Activated CD4-positive, alpha-beta T cell treated with anti-CD3 and anti-CD28 coated beads, Interleukin-2, amount 10 ng/mL, durations not matched to agents 24 days and 14 days (primary cell): ENCODE measurements around the gene UNC5CL. TPM values are rescaled to one million over a fixed set of nuclear protein-coding genes. Genes with fewer than 3 reads are reported as not detected.
"Not testable (repeated sequence)": the region's sequence is repeated elsewhere in the genome, so short reads cannot be mapped to it uniquely, and the experiment has no call there.

Experiments used
- DNase-seq: peaks from one replicate; pipeline ENCODE4 v3.0.0; 2022
- H3K27ac Mint-ChIP-seq: one replicate; pipeline ENCODE4 v1.8.0; 2022; ENCODE audit warnings: mild to moderate bottlenecking, mixed read lengths
- H3K27me3 Mint-ChIP-seq: one replicate; pipeline ENCODE4 v1.8.0; 2022; ENCODE audit warnings: mixed read lengths
- H3K36me3 Mint-ChIP-seq: one replicate; pipeline ENCODE4 v1.8.0; 2022; ENCODE audit warnings: low read depth, mild to moderate bottlenecking, mixed read lengths
- H3K4me1 Mint-ChIP-seq: one replicate; pipeline ENCODE4 v1.8.0; 2021; ENCODE audit warnings: mixed read lengths
- H3K4me3 Mint-ChIP-seq: one replicate; pipeline ENCODE4 v1.8.0; 2022; ENCODE audit warnings: mild to moderate bottlenecking, moderate library complexity, mixed read lengths
- H3K9me3 Mint-ChIP-seq: one replicate; pipeline ENCODE4 v1.8.0; 2021; ENCODE audit warnings: mixed read lengths
- intact Hi-C: fragments of 100-400 bp; cut with micrococcal nuclease; formaldehyde crosslinking; loops from one replicate; pipeline ENCODE4 v1.15.1; 2023
- total RNA-seq: library from RNA; stranded (reverse); gene quantifications from 2 replicates; pipeline ENCODE4 v1.2.3, GENCODE V29; 2022

UNC5CL gene
- total RNA-seq, 1 donor from 2014 or later, result 1.2 TPM

- Mint-ChIP-seq H3K36me3 (no peaks in the 10 kb centered on the region), H3K4me1 (peaks cover 23% of the 10 kb centered on the region), H3K9me3 (no peaks in the 10 kb centered on the region), H3K27ac (no peak overlapping the region), H3K4me3 (peak overlapping the region; percentile 40), H3K27me3 (no peaks in the 10 kb centered on the region)
- no peak for DNase-seq
- intact Hi-C loops, result loop anchor here (5.0 kb wide), 1 partner anchor 699 kb away; no protein-coding TSS in a partner anchor
Measured at GRCh38 chr6:41025966-41026530, 13.0 kb downstream of the UNC5CL start.

GRCh38 chr6:41023114-41023513 lies 15.9 kb downstream of the UNC5CL start:
- H3K36me3 Mint-ChIP-seq, result peaks cover 3% of the 10 kb centered on the region
- H3K27me3 Mint-ChIP-seq, result no peaks in the 10 kb centered on the region
- intact Hi-C loops, result no loop called here
- no peak overlapping the region for H3K27ac Mint-ChIP-seq
- no peaks in the 10 kb centered on the region for H3K9me3 Mint-ChIP-seq
- H3K4me1 Mint-ChIP-seq, result peaks cover 12% of the 10 kb centered on the region
- no peak overlapping the region for H3K4me3 Mint-ChIP-seq
- no peak for DNase-seq

- Mint-ChIP-seq H3K36me3 (peaks cover 3% of the 10 kb centered on the region), H3K4me3 (no peak overlapping the region), H3K4me1 (peaks cover 6% of the 10 kb centered on the region), H3K27ac (no peak overlapping the region), H3K27me3 (no peaks in the 10 kb centered on the region), H3K9me3 (no peaks in the 10 kb centered on the region)
- intact Hi-C loops, result no loop called here
- no peak for DNase-seq
Measured at GRCh38 chr6:41022294-41022693, 16.7 kb downstream of the UNC5CL start.

- Mint-ChIP-seq H3K36me3 (peaks cover 3% of the 10 kb centered on the region), H3K4me3 (no peak overlapping the region), H3K4me1 (peaks cover 2% of the 10 kb centered on the region), H3K9me3 (no peaks in the 10 kb centered on the region), H3K27me3 (no peaks in the 10 kb centered on the region), H3K27ac (no peak overlapping the region)
- intact Hi-C loops, result no loop called here
- no peak for DNase-seq
Measured at GRCh38 chr6:41021832-41022231, 17.2 kb downstream of the UNC5CL start.

- no peak for DNase-seq
- H3K9me3 Mint-ChIP-seq, result no peaks in the 10 kb centered on the region
Measured at GRCh38 chr6:41017663-41018062, 21.4 kb downstream of the UNC5CL start.

GRCh38 chr6:41015860-41016259 lies 23.2 kb downstream of the UNC5CL start:
- H3K9me3 Mint-ChIP-seq, H3K27me3 Mint-ChIP-seq, intact Hi-C loops, H3K27ac Mint-ChIP-seq, H3K4me1 Mint-ChIP-seq, H3K4me3 Mint-ChIP-seq, DNase-seq, H3K36me3 Mint-ChIP-seq: not testable (repeated sequence)

More at GRCh38 chr6:41017663-41018062, 21.4 kb downstream of the UNC5CL start:
- intact Hi-C loops, result no loop called here
- Mint-ChIP-seq H3K27ac (no peak overlapping the region), H3K36me3 (peaks cover 3% of the 10 kb centered on the region), H3K27me3 (no peaks in the 10 kb centered on the region), H3K4me3 (no peak overlapping the region), H3K4me1 (no peaks in the 10 kb centered on the region)

- no peaks in the 10 kb centered on the region for H3K9me3 Mint-ChIP-seq
- H3K27ac Mint-ChIP-seq, result no peak overlapping the region
- no peaks in the 10 kb centered on the region for H3K4me1 Mint-ChIP-seq
- H3K36me3 Mint-ChIP-seq, result no peaks in the 10 kb centered on the region
- intact Hi-C loops, result no loop called here
- H3K4me3 Mint-ChIP-seq, result no peak overlapping the region
- H3K27me3 Mint-ChIP-seq, result peaks cover 1% of the 10 kb centered on the region
- no peak for DNase-seq
Measured at GRCh38 chr6:41014780-41015179, 24.2 kb downstream of the UNC5CL start.

GRCh38 chr6:41013466-41014153 lies 25.4 kb downstream of the UNC5CL start:
- Mint-ChIP-seq H3K9me3 (no peaks in the 10 kb centered on the region), H3K4me1 (no peaks in the 10 kb centered on the region)

GRCh38 chr6:41011673-41012072 lies 27.3 kb downstream of the UNC5CL start:
- intact Hi-C loops, result no loop called here
- DNase-seq, result no peak
- H3K4me1 Mint-ChIP-seq, result no peaks in the 10 kb centered on the region
- no peaks in the 10 kb centered on the region for H3K9me3 Mint-ChIP-seq
- no peak overlapping the region for H3K27ac Mint-ChIP-seq
- H3K36me3 Mint-ChIP-seq, result no peaks in the 10 kb centered on the region
- no peak overlapping the region for H3K4me3 Mint-ChIP-seq
- H3K27me3 Mint-ChIP-seq, result peaks cover 3% of the 10 kb centered on the region

More at GRCh38 chr6:41013466-41014153, 25.4 kb downstream of the UNC5CL start:
- Mint-ChIP-seq H3K36me3 (no peaks in the 10 kb centered on the region), H3K27me3 (peaks cover 1% of the 10 kb centered on the region), H3K4me3 (no peak overlapping the region), H3K27ac (no peak overlapping the region)
- no peak for DNase-seq
- intact Hi-C loops, result no loop called here

GRCh38 chr6:41009669-41010068 lies 29.4 kb downstream of the UNC5CL start:
- H3K4me3 Mint-ChIP-seq, result no peak overlapping the region
- no peak for DNase-seq
- no peaks in the 10 kb centered on the region for H3K9me3 Mint-ChIP-seq
- no peak overlapping the region for H3K27ac Mint-ChIP-seq
- intact Hi-C loops, result no loop called here
- peaks cover 6% of the 10 kb centered on the region for H3K4me1 Mint-ChIP-seq
- no peaks in the 10 kb centered on the region for H3K36me3 Mint-ChIP-seq
- H3K27me3 Mint-ChIP-seq, result peaks cover 6% of the 10 kb centered on the region

GRCh38 chr6:41008011-41008410 lies 31.0 kb downstream of the UNC5CL start:
- Mint-ChIP-seq H3K4me1 (peaks cover 6% of the 10 kb centered on the region), H3K9me3 (no peaks in the 10 kb centered on the region), H3K27ac (no peak overlapping the region), H3K4me3 (no peak overlapping the region), H3K27me3 (peaks cover 17% of the 10 kb centered on the region), H3K36me3 (no peaks in the 10 kb centered on the region)
- intact Hi-C loops, result no loop called here
- no peak for DNase-seq

GRCh38 chr6:41006980-41007379 lies 32.0 kb downstream of the UNC5CL start:
- not testable (repeated sequence) for H3K4me3 Mint-ChIP-seq, H3K36me3 Mint-ChIP-seq, H3K4me1 Mint-ChIP-seq, H3K27ac Mint-ChIP-seq, H3K9me3 Mint-ChIP-seq, DNase-seq
- H3K27me3 Mint-ChIP-seq, result peaks cover 25% of the 10 kb centered on the region
- intact Hi-C loops, result loop anchor here (1.0 kb wide), 3 partner anchors 20 to 312 kb away; no protein-coding TSS in a partner anchor

- H3K4me1 Mint-ChIP-seq, H3K36me3 Mint-ChIP-seq, H3K27ac Mint-ChIP-seq, H3K9me3 Mint-ChIP-seq, H3K4me3 Mint-ChIP-seq: not testable (repeated sequence)
- intact Hi-C loops, result loop anchor here (1.0 kb wide), 3 partner anchors 21 to 313 kb away; no protein-coding TSS in a partner anchor
- peaks cover 33% of the 10 kb centered on the region for H3K27me3 Mint-ChIP-seq
- DNase-seq, result peak; percentile 91
Measured at GRCh38 chr6:41006217-41006616, 32.8 kb downstream of the UNC5CL start.

- Mint-ChIP-seq H3K4me1 (peaks cover 6% of the 10 kb centered on the region), H3K9me3 (no peaks in the 10 kb centered on the region), H3K36me3 (no peaks in the 10 kb centered on the region), H3K27ac (no peak overlapping the region), H3K27me3 (peaks cover 53% of the 10 kb centered on the region), H3K4me3 (no peak overlapping the region)
- intact Hi-C loops, result no loop called here
- DNase-seq, result no peak
Measured at GRCh38 chr6:41002168-41002567, 36.9 kb downstream of the UNC5CL start.
